HK-2 (cell line): ENCODE data around the gene FA2H.
"Not testable (repeated sequence)": the region's sequence is repeated elsewhere in the genome, so short reads cannot be mapped to it uniquely, and the experiment has no call there.

Experiments used
- DNase-seq: peaks from one replicate; pipeline ENCODE4 v3.0.0-alpha.2; 2018; ENCODE audit not compliant: unreplicated experiment

Gene FA2H, protein sequence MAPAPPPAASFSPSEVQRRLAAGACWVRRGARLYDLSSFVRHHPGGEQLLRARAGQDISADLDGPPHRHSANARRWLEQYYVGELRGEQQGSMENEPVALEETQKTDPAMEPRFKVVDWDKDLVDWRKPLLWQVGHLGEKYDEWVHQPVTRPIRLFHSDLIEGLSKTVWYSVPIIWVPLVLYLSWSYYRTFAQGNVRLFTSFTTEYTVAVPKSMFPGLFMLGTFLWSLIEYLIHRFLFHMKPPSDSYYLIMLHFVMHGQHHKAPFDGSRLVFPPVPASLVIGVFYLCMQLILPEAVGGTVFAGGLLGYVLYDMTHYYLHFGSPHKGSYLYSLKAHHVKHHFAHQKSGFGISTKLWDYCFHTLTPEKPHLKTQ

DNA sequence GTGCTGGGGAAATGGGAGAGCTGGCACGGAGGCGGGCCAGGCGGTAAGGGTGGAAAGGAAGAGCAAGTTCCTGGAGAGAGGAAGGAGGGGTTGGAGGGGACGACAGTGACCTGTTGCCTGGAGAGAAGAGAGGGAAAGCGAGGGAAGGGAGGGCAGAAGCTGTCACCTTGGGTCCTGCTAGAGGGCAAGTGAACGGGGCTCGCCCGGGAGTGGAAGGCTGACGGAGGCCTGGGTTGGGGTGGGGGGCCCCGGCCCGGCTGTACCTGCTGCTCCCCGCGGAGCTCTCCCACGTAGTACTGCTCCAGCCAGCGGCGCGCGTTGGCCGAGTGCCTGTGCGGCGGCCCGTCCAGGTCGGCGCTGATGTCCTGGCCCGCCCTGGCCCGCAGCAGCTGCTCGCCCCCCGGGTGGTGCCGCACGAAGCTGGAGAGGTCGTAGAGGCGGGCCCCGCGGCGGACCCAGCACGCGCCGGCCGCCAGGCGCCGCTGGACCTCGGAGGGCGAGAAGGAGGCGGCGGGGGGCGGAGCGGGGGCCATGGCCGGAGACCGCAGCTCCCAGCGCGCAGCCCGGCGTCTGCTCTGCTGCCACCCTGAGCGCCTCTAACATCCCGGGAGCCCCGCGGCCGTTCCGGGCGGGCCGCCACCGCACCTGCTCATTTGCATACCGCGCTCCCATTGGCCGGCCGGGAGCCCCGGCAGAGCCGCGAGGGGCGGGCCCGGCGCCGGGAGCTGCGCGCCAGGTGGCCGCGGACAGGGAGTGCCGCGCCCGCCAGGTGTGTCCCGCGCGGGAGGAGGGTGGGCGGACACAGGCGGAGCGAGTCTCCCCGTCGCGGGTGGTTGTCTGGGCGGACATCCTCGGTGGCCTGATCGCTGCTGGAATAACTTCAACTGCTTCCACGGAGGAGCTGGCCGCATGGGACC lies at the start of gene FA2H:
Gene FA2H, minus strand, starts transcription at position 598 of the 917 bp plus-strand sequence. Its CDS starts 65 bp downstream, at position 533.
- DNase-seq: peak; percentile 81

- DNase-seq: no peak
These were observed 43.2 kb upstream of the FA2H start for GRCh38 chr16:74817851-74818250.

- DNase-seq: peak; percentile 77
These were observed 38.6 kb upstream of the FA2H start for GRCh38 chr16:74813109-74813641.

DNA sequence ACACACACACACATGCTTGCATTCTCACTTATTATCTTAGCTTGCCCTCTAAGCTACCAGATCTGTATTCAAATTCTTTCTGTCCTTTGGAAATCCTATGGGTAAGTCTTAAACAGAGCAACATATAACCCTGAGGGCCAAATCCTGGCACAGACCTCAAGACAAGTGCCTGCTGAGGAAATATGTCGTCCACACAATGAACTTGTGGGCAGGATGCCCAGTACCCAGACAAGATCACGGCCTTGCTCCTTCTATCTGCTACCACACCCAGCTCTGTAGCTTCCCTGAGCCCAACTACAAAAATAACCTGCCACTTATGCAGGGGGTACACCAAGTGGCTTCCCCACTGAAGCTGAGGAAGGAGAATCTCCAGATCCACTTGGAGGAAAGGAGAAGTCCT lies 37.3 kb upstream of the FA2H start:
- no peak for DNase-seq

- not testable (repeated sequence) for DNase-seq
These were observed 36.6 kb upstream of the FA2H start for GRCh38 chr16:74811216-74811615.

DNA sequence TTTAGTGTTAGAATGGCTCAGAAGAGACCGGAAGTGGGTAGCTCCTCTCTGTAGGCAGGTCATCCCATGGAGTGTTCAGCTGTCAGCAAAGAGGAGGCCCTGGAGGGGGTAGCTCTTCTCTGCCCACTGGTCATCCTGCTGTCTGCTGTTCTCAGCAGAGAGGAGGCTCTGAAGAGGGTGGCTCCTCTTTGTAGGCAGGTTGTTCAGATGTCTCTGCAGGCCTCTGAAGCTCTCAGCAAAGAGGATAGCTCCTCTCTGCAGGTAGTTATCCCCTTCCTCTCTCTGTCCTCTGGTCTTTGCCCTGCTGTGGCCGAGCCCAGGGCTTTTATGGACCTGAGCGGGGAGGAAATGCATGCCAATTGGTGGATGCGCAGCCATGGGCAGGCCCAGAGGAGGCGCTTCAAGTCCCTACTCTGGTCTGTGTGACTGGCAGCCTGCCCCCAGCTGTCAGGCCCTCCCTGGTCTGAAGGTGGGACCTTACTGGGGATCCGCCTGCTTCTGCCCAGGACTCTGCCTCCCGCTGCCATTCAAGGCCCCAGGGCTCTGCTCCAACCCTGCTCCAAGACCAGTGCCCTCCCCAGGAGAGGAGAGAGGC lies 32.5 kb upstream of the FA2H start:
- DNase-seq: no peak

- DNase-seq: no peak
These were observed 25.7 kb upstream of the FA2H start for GRCh38 chr16:74800216-74800871.

GRCh38 chr16:74797414-74797813 lies 22.8 kb upstream of the FA2H start:
- DNase-seq: no peak

- DNase-seq: no peak
These were observed 20.5 kb upstream of the FA2H start for GRCh38 chr16:74795104-74795503.

- no peak for DNase-seq
These were observed 20.0 kb upstream of the FA2H start for GRCh38 chr16:74794668-74795067.

GRCh38 chr16:74793571-74793970 lies 19.0 kb upstream of the FA2H start:
- DNase-seq: no peak

- DNase-seq: no peak
These were observed 17.6 kb upstream of the FA2H start for GRCh38 chr16:74792225-74792624.

- DNase-seq: not testable (repeated sequence)
These were observed 17.1 kb upstream of the FA2H start for GRCh38 chr16:74791749-74792148.

DNA sequence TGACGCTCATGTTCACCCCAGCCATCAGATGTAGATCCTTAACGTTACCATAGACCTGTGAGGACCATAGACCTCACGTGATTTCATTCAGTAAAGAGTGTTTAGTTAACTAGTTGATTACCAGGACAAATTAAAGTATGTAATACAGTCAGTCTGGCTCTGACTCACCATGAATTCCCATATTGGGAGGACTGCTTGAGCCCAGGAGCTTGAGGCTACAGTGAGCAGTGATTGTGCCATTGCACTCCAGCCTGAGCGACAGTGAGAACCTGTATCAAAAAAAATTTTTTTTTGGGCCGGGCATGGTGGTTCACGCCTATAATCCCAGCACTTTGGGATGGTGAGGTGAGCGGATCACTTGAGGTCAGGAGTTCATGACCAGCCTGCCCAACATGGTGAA lies 13.5 kb upstream of the FA2H start:
- DNase-seq: no peak

- no peak for DNase-seq
These were observed 10.4 kb upstream of the FA2H start for GRCh38 chr16:74785031-74785430.

- no peak for DNase-seq
These were observed 4.0 kb upstream of the FA2H start for GRCh38 chr16:74778646-74779045.

- no peak for DNase-seq
These were observed 2.3 kb upstream of the FA2H start for GRCh38 chr16:74776926-74777325.

DNA sequence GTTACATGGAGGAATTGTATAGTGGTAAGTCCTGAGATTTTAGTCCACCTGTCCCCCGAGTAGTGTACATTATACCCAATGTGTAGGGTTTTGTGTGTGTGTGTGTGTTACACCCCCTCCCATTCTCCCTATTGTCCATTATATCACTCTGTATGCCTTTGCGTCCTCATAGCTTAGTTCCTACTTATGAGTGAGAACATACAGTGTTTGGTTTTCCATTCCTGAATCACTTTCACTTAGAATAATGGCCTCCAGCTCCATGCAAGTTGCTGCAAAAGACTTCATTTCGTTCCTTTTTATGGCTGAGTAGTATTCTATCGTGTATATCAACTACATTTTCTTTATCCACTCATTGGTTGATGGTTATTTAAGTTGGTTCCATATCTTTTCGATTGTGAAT lies 635 bp upstream of the FA2H start:
- no peak for DNase-seq

DNA sequence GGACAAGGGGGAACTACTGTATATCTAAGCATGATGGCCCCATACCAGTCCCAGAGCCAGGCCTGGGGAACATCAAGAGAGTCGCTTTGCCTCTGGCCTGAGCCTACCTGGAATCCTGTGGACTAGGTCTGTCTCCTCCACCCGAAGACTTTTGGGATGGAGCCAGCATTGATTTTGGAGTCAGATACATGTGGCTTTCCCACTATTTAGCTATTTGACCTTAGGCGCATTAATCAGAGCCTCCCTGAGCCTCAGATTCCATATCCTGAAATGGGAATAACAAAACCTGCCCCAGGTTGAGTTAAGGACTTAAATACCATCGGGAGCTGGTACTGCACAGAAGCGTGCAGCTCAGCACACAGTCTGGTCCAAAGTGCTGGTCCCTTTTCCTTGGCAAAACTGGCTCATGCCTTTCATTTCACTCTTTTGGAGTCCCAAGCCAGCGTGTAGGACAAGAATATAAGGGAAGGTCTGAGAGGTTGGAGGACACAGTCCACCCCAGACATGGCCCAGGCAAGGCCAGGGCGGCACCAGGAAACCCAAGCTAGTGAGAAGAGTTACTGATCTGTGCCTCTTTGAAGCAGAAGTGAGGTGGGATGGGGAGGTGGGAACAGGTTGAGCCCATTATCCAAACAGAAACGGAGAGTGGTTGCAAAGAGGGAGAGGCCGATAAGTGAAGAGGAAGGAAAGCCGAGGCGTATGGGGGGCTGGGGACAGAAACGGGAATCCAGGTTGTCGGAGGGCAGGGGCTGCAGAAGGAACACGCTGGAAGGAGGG lies 986 bp downstream of the FA2H start:
- DNase-seq: no peak

DNA sequence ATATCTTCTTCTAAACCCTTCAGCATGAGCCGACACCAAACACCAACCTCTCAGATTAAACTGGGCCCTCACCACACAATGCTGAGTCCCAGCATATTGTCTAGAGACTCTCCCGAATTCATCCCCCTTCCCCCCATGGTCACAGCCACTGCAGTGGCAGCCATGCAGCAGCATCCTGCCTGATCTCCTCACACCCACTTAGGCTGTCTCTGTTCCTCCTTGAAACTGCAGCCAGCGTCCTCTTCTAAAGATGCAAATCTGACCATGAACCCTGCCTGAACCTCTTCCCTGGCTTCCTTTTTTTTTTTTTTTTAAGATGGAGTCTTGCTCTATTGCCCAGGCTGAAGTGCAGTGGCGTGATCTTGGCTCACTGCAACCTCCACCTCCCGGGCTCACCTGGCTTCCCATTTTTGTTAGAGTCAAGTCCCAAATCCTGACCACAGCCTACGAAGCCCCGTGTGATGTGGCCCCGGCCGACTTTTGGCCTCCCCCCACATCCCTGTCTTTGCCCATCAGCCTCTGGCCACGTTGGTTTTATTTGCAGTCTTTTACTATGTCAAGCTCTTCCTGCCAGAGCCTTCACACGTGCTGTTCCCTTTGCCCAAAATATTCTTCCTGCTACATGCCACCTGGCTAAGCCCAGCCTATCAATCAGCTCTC lies 2.8 kb downstream of the FA2H start:
- no peak for DNase-seq
